Skeletal muscle satellite cell (primary cell): ENCODE results near the gene FCHSD2. TPM values are rescaled to one million over a fixed set of nuclear protein-coding genes. Genes with fewer than 3 reads are reported as not detected.

Experiments used
- H3K27me3 ChIP-seq: 2 replicates; pipeline ENCODE4 v1.7.0; 2013; ENCODE audit warnings: low read length; ENCODE audit not compliant: control insufficient read depth, insufficient read depth
- H3K36me3 ChIP-seq: 2 replicates; pipeline ENCODE4 v1.7.0; 2013; ENCODE audit warnings: mild to moderate bottlenecking, control low read depth, low read length; ENCODE audit not compliant: insufficient read depth
- H3K4me1 ChIP-seq: 2 replicates; pipeline ENCODE4 v1.7.0; 2013; ENCODE audit warnings: low read length; ENCODE audit not compliant: control insufficient read depth, insufficient read depth
- H3K4me2 ChIP-seq: 2 replicates; pipeline ENCODE4 v1.7.0; 2013; ENCODE audit warnings: mild to moderate bottlenecking, low read length
- H3K4me3 ChIP-seq: 2 replicates; pipeline ENCODE4 v1.7.0; 2013; ENCODE audit warnings: low read length
- H3K9ac ChIP-seq: 2 replicates; pipeline ENCODE4 v1.7.0; 2013; ENCODE audit warnings: mild to moderate bottlenecking, low read depth, low read length, moderate library complexity
- H3K9me3 ChIP-seq: replicated peaks from 2 replicates; pipeline ENCODE4 v1.7.0; 2013; ENCODE audit warnings: mild to moderate bottlenecking, control low read depth, low read length
- small RNA-seq: library from RNA; depleted of rRNA; stranded (forward); fragments of <200 nt; gene quantifications from one replicate; pipeline ENCODE3, GENCODE V24; 2012

The FCHSD2 gene

GRCh38 chr11:72787216-72788104, 354.7 kb downstream of the FCHSD2 start:
- Histone ChIP-seq H3K4me1 (peaks cover 11% of the 10 kb centered on the region), H3K36me3 (no peaks in the 10 kb centered on the region), H3K9me3 (no peaks in the 10 kb centered on the region), H3K4me3 (no peak overlapping the region), H3K4me2 (no peak overlapping the region), H3K27me3 (no peaks in the 10 kb centered on the region), H3K9ac (no peak overlapping the region)

Small RNA genes within 50 kb of the gene (small RNA-seq; reads per million reads assigned to genes)
- not detected for gene RNU6-672P
